HepG2 (cell line): ENCODE measurements around the gene RAB42. TPM values are rescaled to one million over a fixed set of nuclear protein-coding genes. Genes with fewer than 3 reads are reported as not detected.

Experiments used
- ARID2 ChIP-seq: sonication (generic); formaldehyde crosslinking; IDR thresholded peaks from 2 replicates; pipeline ENCODE4 v1.8.1; 2022; ENCODE audit warnings: mild to moderate bottlenecking, missing genetic modification reagents, borderline replicate concordance
- ERF ChIP-seq: IDR thresholded peaks from 2 replicates; pipeline ENCODE4 v1.6.1; 2018; ENCODE audit warnings: missing biosample characterization, missing genetic modification reagents
- FOXA3 ChIP-seq: IDR thresholded peaks from 2 replicates; pipeline ENCODE4 v1.6.1; 2016; ENCODE audit warnings: missing genetic modification reagents, missing compliant biosample characterization
- HNRNPH1 ChIP-seq: fragments of 200-400 bp; formaldehyde crosslinking; optimal IDR thresholded peaks from 2 replicates; pipeline ENCODE3; 2017; ENCODE audit warnings: mild to moderate bottlenecking, low read depth, low read length
- JDP2 ChIP-seq: sonication (generic); formaldehyde crosslinking; IDR thresholded peaks from 2 replicates; pipeline ENCODE4 v1.8.1; 2022; ENCODE audit warnings: missing genetic modification reagents, borderline replicate concordance
- KMT2A ChIP-seq: sonication (generic); formaldehyde crosslinking; IDR thresholded peaks from 2 replicates; pipeline ENCODE4 v1.4.0; 2020; ENCODE audit warnings: missing genetic modification reagents
- MATR3 ChIP-seq: sonication (generic); formaldehyde crosslinking; IDR thresholded peaks from 2 replicates; pipeline ENCODE4 v1.4.0; 2020; ENCODE audit warnings: missing genetic modification reagents
- MTA3 ChIP-seq: sonication (generic); formaldehyde crosslinking; IDR thresholded peaks from 2 replicates; pipeline ENCODE4 v1.4.0; 2020; ENCODE audit warnings: missing genetic modification reagents
- PAF1 ChIP-seq: IDR thresholded peaks from 2 replicates; pipeline ENCODE4 v1.6.1; 2016; ENCODE audit warnings: missing genetic modification reagents, missing compliant biosample characterization
- RBM39 ChIP-seq: fragments of 200-400 bp; formaldehyde crosslinking; IDR thresholded peaks from one replicate; pipeline ENCODE4 v1.6.1; 2018; ENCODE audit warnings: antibody characterized with exemption, mild to moderate bottlenecking, low read depth, low read length; ENCODE audit not compliant: poor library complexity, severe bottlenecking
- RFXAP ChIP-seq: sonication (generic); formaldehyde crosslinking; IDR thresholded peaks from 2 replicates; pipeline ENCODE4 v1.4.0; 2020; ENCODE audit warnings: missing genetic modification reagents, borderline replicate concordance
- SSRP1 ChIP-seq: IDR thresholded peaks from 2 replicates; pipeline ENCODE4 v1.6.1; 2016; ENCODE audit warnings: control low read depth
- XBP1 ChIP-seq: sonication (generic); formaldehyde crosslinking; IDR thresholded peaks from 2 replicates; pipeline ENCODE4 v1.5.0; 2020; ENCODE audit warnings: missing genetic modification reagents
- ZKSCAN1 ChIP-seq: fragments of 150-350 bp; IDR thresholded peaks from 2 replicates; pipeline ENCODE4 v1.6.1; 2014; ENCODE audit warnings: low read length
- ZNF205 ChIP-seq: IDR thresholded peaks from 2 replicates; pipeline ENCODE4 v1.6.1; 2018; ENCODE audit warnings: missing biosample characterization, missing genetic modification reagents
- ZNF280D ChIP-seq: sonication (generic); formaldehyde crosslinking; IDR thresholded peaks from 2 replicates; pipeline ENCODE4 v1.5.1; 2020; ENCODE audit warnings: mild to moderate bottlenecking, missing genetic modification reagents
- ZNF326 ChIP-seq: sonication (generic); formaldehyde crosslinking; IDR thresholded peaks from 2 replicates; pipeline ENCODE4 v1.4.0; 2020; ENCODE audit warnings: missing genetic modification reagents, borderline replicate concordance
- ZNF34 ChIP-seq: sonication (generic); formaldehyde crosslinking; IDR thresholded peaks from 2 replicates; pipeline ENCODE4 v1.4.0; 2020; ENCODE audit warnings: mild to moderate bottlenecking, missing genetic modification reagents, borderline replicate concordance
- ZNF350 ChIP-seq: sonication (generic); formaldehyde crosslinking; IDR thresholded peaks from 2 replicates; pipeline ENCODE4 v1.4.0; 2020; ENCODE audit warnings: mild to moderate bottlenecking, low read depth, missing genetic modification reagents, borderline replicate concordance
- ZNF44 ChIP-seq: sonication (generic); formaldehyde crosslinking; IDR thresholded peaks from 2 replicates; pipeline ENCODE4 v1.5.1; 2020; ENCODE audit warnings: mild to moderate bottlenecking, missing genetic modification reagents
- ZNF713 ChIP-seq: sonication (generic); formaldehyde crosslinking; IDR thresholded peaks from 2 replicates; pipeline ENCODE4 v1.4.0; 2020; ENCODE audit warnings: mild to moderate bottlenecking, missing genetic modification reagents
- ZNF746 ChIP-seq: sonication (generic); formaldehyde crosslinking; IDR thresholded peaks from 2 replicates; pipeline ENCODE4 v1.8.0; 2022; ENCODE audit warnings: mild to moderate bottlenecking, missing genetic modification reagents
- ZNF770 ChIP-seq: sonication (generic); formaldehyde crosslinking; IDR thresholded peaks from 2 replicates; pipeline ENCODE4 v1.5.0; 2020; ENCODE audit warnings: mild to moderate bottlenecking, missing genetic modification reagents
- ZNF790 ChIP-seq: sonication (generic); formaldehyde crosslinking; IDR thresholded peaks from 2 replicates; pipeline ENCODE4 v1.8.0; 2022; ENCODE audit warnings: missing genetic modification reagents, mild to moderate bottlenecking, borderline replicate concordance
- ZSCAN20 ChIP-seq: sonication (generic); formaldehyde crosslinking; IDR thresholded peaks from 2 replicates; pipeline ENCODE4 v1.4.0; 2020; ENCODE audit warnings: missing genetic modification reagents, mild to moderate bottlenecking, borderline replicate concordance
- polyA plus RNA-seq, 8 experiments: library from polyadenylated mRNA; depleted of rRNA in 3 of 8; stranded (reverse) in 7 of 8; unstranded in 1 of 8; fragments of >200 nt; fragmentation: Illumina TruSeq in 4 of 8; extraction: Trizol in 4 of 8; gene quantifications; 2 replicates each; pipeline versions ENCODE4 v1.2.1 to v1.2.3, GENCODE V29; 2011 to 2016; ENCODE audit warnings: low read depth in 4 of 8, missing spikeins in 1 of 8, mixed read lengths in 1 of 8; ENCODE audit not compliant: insufficient read depth in 1 of 8
- total RNA-seq, 5 experiments: library from RNA; depleted of rRNA; stranded (reverse); fragments of >200 nt; fragmentation: Illumina TruSeq; extraction: Trizol; gene quantifications; 2 replicates each; pipeline ENCODE4 v1.2.3, GENCODE V29; 2016; ENCODE audit warnings: low read depth in 1 of 5
- TF ChIP-seq, protein P1 (sequence below): sonication (generic); formaldehyde crosslinking; conservative IDR thresholded peaks from 2 replicates; pipeline ENCODE4 v1.8.0; 2022; ENCODE audit warnings: missing genetic modification reagents

RAB42 gene
- total and polyA plus RNA-seq, 2 of the 13 experiments (the other 11 are each of a cell fraction or from before 2014, with no cell fraction given) = 10.4 to 166 TPM

DNA sequence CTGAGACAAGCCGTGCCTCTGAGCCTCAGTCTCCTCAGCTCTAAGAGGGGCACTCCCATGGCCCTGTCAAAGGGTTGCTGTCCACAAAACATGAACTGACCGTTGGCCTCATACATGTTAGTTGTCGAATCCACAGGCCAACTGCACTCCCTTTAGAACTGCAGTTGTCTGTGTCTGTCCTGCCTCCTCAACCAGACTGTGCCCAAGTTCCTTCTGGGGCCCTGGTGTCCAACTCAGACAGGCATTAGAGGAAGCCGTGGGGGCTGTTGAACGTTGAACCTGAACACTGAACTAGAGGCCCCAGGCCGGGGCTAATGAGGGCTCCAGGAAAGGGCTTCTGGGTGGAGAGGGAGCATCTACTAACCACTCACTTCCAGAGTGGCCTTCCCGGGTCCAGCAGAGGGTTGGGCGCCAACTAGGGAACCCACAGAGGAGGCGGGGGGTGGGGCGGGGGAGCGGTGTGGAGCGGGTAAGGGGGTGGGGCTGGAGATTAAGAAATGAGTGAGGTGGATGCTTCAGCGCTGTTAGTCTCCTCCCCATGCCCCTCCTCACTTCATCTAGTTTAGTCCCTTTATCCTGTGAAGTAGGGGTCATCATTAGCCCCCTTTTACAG, at the start of gene RAB42 (continued):
- no peak for TF ChIP-seq ZNF790 (CRISPR knock-in tag)
- TF ChIP-seq ZNF326 (CRISPR knock-in tag) = no peak
- no peak for TF ChIP-seq ZNF34 (CRISPR knock-in tag)
- TF ChIP-seq ZNF713 = no peak
- TF ChIP-seq PAF1 (CRISPR knock-in tag) = no peak
- TF ChIP-seq KMT2A (CRISPR knock-in tag) = 0 out of 2 replicates have a peak, but pooled peaks have one; percentile 22
- TF ChIP-seq ZKSCAN1 = no peak
- no peak for TF ChIP-seq XBP1
- no peak for TF ChIP-seq ZSCAN20 (CRISPR knock-in tag)
- no peak for TF ChIP-seq RFXAP (CRISPR knock-in tag)
- peak; percentile 60; the same call in 1 of the 2 replicates for TF ChIP-seq ERF (CRISPR knock-in tag)
- no peak for TF ChIP-seq MATR3
- no peak for TF ChIP-seq ZNF350 (CRISPR knock-in tag)
- TF ChIP-seq ZNF746 = no peak
- no peak; the same call in 1 of the 2 replicates for TF ChIP-seq JDP2
- TF ChIP-seq ZNF205 (CRISPR knock-in tag) = peak; percentile 81; the same call in 1 of the 2 replicates
- TF ChIP-seq ZNF770 (CRISPR knock-in tag) = no peak
- TF ChIP-seq SSRP1 (CRISPR knock-in tag) = peak; percentile 55; the same call in 1 of the 2 replicates
- no peak for TF ChIP-seq MTA3 (CRISPR knock-in tag)
- TF ChIP-seq ZNF280D (CRISPR knock-in tag) = no peak
- no peak for TF ChIP-seq HNRNPH1
- TF ChIP-seq ARID2 (CRISPR knock-in tag) = no peak
- no peak for TF ChIP-seq RBM39
- TF ChIP-seq, protein P1, sequence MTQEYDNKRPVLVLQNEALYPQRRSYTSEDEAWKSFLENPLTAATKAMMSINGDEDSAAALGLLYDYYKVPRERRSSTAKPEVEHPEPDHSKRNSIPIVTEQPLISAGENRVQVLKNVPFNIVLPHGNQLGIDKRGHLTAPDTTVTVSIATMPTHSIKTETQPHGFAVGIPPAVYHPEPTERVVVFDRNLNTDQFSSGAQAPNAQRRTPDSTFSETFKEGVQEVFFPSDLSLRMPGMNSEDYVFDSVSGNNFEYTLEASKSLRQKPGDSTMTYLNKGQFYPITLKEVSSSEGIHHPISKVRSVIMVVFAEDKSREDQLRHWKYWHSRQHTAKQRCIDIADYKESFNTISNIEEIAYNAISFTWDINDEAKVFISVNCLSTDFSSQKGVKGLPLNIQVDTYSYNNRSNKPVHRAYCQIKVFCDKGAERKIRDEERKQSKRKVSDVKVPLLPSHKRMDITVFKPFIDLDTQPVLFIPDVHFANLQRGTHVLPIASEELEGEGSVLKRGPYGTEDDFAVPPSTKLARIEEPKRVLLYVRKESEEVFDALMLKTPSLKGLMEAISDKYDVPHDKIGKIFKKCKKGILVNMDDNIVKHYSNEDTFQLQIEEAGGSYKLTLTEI = no peak
- TF ChIP-seq FOXA3 (CRISPR knock-in tag) = no peak
- TF ChIP-seq ZNF44 (CRISPR knock-in tag) = no peak
